A549 (cell line): ENCODE measurements around the gene TRDN.

Experiments used
- E2F6 ChIP-seq: IDR thresholded peaks from 2 replicates; pipeline ENCODE4 v1.6.1; 2012; ENCODE audit warnings: low read depth, borderline replicate concordance
- JUN ChIP-seq, 2 experiments: fragments of >200 bp; sonication (Bioruptor Twin); formaldehyde crosslinking; IDR thresholded peaks; 2 replicates in 1 of 2; 3 replicates in 1 of 2; pipeline ENCODE4 v1.6.1; 2016 to 2017
- POLR2A ChIP-seq: IDR thresholded peaks from 2 replicates; pipeline ENCODE4 v1.6.1; 2012; ENCODE audit warnings: mild to moderate bottlenecking, low read length
- POLR2AphosphoS2 ChIP-seq: conservative IDR thresholded peaks from 2 replicates; pipeline ENCODE4 v1.6.1; 2012; ENCODE audit warnings: low read length, improper control_type of control experiment, inconsistent platforms
- REST ChIP-seq: fragments of 200-600 bp; sonication (generic); IDR thresholded peaks from 2 replicates; pipeline ENCODE4 v1.6.1; 2016; ENCODE audit warnings: antibody characterized with exemption, mild to moderate bottlenecking, moderate library complexity
- RFX5 ChIP-seq: fragments of 450-650 bp; IDR thresholded peaks from 2 replicates; pipeline ENCODE4 v1.7.1; 2014; ENCODE audit warnings: antibody characterized with exemption, mild to moderate bottlenecking, moderate library complexity
- TF ChIP-seq, protein P1 (sequence below): fragments of >200 bp; sonication (Bioruptor Twin); formaldehyde crosslinking; IDR thresholded peaks from 3 replicates; pipeline ENCODE4 v1.5.1; 2016
- TF ChIP-seq, protein P2 (sequence below): fragments of 450-650 bp; IDR thresholded peaks from 2 replicates; pipeline ENCODE4 v1.6.1; 2014; ENCODE audit warnings: antibody characterized with exemption

DNA sequence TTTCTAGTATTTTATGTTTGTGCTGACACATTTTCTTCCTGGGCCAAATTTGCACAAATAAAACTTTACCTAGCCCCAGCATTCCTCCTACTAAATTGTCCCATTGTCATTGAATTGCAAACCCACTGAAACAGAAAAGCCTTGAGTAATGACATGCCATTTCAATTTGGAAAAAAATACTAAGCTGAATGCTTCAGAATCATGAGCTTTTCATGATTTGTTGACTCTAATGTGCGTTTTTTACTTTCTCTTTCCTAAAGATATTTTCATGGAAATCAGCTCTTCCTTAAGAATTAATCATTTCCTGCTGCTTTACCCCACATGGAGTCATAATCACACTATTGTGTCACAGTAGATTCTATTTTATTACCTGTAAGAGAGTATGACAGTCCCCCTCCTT is 47.4 kb downstream of the TRDN start:
- TF ChIP-seq POLR2A, result no peak
- no peak for TF ChIP-seq JUN (IDR thresholded peaks at IDR 0.05)
- no peak for TF ChIP-seq REST
- TF ChIP-seq, protein P1, sequence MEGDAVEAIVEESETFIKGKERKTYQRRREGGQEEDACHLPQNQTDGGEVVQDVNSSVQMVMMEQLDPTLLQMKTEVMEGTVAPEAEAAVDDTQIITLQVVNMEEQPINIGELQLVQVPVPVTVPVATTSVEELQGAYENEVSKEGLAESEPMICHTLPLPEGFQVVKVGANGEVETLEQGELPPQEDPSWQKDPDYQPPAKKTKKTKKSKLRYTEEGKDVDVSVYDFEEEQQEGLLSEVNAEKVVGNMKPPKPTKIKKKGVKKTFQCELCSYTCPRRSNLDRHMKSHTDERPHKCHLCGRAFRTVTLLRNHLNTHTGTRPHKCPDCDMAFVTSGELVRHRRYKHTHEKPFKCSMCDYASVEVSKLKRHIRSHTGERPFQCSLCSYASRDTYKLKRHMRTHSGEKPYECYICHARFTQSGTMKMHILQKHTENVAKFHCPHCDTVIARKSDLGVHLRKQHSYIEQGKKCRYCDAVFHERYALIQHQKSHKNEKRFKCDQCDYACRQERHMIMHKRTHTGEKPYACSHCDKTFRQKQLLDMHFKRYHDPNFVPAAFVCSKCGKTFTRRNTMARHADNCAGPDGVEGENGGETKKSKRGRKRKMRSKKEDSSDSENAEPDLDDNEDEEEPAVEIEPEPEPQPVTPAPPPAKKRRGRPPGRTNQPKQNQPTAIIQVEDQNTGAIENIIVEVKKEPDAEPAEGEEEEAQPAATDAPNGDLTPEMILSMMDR, result no peak
- TF ChIP-seq, protein P2, sequence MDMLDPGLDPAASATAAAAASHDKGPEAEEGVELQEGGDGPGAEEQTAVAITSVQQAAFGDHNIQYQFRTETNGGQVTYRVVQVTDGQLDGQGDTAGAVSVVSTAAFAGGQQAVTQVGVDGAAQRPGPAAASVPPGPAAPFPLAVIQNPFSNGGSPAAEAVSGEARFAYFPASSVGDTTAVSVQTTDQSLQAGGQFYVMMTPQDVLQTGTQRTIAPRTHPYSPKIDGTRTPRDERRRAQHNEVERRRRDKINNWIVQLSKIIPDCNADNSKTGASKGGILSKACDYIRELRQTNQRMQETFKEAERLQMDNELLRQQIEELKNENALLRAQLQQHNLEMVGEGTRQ, result no peak
- no peak for TF ChIP-seq E2F6
- TF ChIP-seq RFX5, result no peak
- no peak for TF ChIP-seq POLR2AphosphoS2
